KOPT-K1 (cell line): ENCODE data around the gene ENPP7.
"Not testable (repeated sequence)": the region's sequence is repeated elsewhere in the genome, so short reads cannot be mapped to it uniquely, and the experiment has no call there.

Experiments used
- H3K27ac ChIP-seq: fragments of 200-600 bp; sonication (generic); 2 replicates; pipeline ENCODE4 v1.5.1; 2016; ENCODE audit warnings: antibody characterized with exemption, mild to moderate bottlenecking, low read depth, low read length; ENCODE audit not compliant: poor library complexity, severe bottlenecking
- H3K36me3 ChIP-seq: fragments of 200-600 bp; sonication (generic); 2 replicates; pipeline ENCODE4 v1.5.1; 2017; ENCODE audit warnings: antibody characterized with exemption, mild to moderate bottlenecking, low read length, moderate library complexity; ENCODE audit not compliant: insufficient read depth
- H3K9me3 ChIP-seq: fragments of 200-600 bp; sonication (generic); 2 replicates; pipeline ENCODE4 v1.5.1; 2017; ENCODE audit warnings: antibody characterized with exemption, low read length, mild to moderate bottlenecking; ENCODE audit not compliant: insufficient read depth, poor library complexity, severe bottlenecking

Gene ENPP7

DNA sequence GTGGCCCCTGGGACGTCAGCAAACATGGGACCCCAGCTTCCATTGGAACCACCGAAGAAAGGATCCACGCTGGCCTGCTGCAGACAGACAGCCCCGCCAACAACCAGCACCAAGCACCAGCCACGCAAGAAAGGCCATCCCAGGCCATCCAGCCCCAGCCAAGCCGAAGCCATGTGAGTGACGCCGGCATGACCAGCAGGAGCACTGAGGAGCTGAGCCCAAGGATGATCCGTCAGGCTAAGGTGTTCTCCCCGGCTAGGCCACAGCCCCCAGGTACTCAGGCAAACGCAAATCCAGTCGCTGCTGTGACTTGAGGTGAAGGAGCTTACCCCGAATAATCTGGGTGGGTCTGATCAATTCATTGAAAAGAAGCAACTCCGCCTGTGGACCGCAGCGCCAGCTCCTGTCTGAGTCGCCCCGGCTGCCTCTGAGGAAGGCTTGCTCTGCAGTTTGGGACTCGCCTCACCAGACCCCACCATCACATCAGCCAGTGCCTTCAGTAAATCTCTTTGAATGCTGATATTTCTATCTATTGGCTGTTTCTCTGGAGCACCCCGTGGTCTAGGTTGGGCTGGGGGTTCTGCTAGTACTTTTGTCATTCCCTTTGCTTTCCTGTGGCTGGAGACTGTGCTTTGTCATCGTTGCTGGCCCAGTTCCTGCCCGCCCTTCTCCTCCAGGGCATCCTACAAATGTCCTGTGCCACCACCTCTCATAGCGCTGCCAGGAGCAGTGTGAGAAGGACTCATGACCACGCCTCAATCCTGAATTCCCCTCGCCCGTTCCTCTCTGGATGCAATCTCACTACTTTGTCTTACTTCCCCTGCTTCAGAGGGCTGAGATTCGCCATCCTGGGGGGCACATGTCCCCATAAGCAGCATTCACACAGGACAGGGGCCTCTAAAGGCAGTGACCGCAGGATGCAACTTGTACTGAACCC lies 39.1 kb downstream of the ENPP7 start:
- Histone ChIP-seq H3K36me3 (no peaks in the 10 kb centered on the region), H3K27ac (no peak overlapping the region), H3K9me3 (no peaks in the 10 kb centered on the region)

DNA sequence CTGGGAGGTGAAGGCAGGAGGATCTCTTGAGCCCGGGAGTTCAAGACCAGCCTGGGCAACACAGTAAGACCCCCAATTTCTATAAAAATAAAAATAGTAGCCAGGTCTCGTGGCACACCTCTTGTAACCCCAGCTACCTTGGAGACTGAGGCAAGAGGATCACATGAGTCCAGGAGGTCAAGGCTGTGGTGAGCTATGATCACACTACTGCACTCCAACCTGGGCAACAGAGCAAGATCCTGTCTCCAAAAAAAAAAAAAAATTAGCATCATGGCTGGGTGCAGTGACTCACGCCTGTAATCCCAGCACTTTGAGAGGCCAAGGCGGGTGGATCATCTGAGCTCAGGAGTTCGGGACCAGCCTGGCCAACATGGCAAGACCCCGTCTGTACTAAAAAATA lies 40.5 kb downstream of the ENPP7 start:
- no peaks in the 10 kb centered on the region for H3K36me3 ChIP-seq
- H3K27ac ChIP-seq, result no peak overlapping the region
- H3K9me3 ChIP-seq, result no peaks in the 10 kb centered on the region

DNA sequence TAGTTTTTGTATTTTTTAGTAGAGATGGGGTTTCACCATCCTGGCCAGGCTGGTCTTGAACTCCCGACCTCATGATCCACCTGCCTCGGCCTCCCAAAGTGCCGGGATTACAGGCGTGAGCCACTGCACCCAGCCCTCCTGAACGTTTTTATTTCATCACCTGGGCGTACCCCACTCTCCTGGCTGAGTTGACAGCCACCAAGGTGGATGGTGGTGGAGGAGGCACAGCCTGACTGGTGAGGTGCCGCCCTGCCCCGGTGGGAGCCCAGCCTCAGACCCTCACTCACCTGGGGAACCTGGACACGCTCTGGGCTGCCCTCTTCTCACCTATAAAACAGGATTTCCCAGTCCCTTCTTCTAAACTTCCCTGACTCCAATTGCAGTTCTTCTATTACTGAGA lies 42.0 kb downstream of the ENPP7 start:
- H3K9me3 ChIP-seq, H3K27ac ChIP-seq, H3K36me3 ChIP-seq: not testable (repeated sequence)

DNA sequence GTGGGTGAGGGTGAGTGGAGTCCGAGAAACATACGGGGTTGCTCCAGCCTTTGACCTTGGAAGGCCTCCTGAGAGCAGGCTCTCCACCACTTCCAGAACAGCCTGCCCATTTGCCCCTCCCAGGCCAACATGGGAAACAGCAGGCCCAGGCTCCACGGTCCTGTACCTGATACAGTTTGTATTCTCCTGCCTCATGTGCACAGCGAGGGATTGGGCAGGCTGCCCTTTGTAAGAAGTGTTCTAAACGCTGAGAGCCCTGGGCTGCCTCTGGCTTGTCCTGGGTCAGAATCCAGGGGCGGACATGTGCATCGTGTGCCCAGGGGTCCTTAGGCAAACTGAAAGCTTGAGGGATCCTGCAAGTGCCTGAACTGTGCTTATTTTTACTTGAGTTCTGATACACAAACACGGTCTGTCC lies 43.8 kb downstream of the ENPP7 start:
- Histone ChIP-seq H3K9me3 (no peaks in the 10 kb centered on the region), H3K36me3 (peaks cover 2% of the 10 kb centered on the region; the same call in 1 of the 2 replicates), H3K27ac (no peak overlapping the region)

DNA sequence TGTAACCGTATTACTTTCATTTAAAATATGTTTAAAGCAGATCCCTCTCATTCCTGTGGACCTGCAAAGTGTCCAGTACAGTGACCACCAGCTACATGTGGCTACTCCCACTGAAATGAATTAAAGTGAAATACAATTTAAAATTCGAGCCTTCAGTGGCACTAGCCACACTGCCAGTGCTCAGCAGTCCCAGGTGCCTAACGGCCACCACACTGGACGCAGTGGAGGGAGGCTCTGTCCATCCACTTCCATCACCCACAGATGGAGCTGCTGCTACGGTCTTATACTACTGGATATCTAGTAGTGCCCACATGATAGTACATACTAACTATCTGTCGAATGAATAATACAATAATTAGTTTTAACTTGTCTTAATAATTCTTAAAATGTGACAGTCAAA lies 44.9 kb downstream of the ENPP7 start:
- Histone ChIP-seq H3K36me3 (peaks cover 12% of the 10 kb centered on the region; the same call in 1 of the 2 replicates), H3K9me3 (no peaks in the 10 kb centered on the region), H3K27ac (no peak overlapping the region)

DNA sequence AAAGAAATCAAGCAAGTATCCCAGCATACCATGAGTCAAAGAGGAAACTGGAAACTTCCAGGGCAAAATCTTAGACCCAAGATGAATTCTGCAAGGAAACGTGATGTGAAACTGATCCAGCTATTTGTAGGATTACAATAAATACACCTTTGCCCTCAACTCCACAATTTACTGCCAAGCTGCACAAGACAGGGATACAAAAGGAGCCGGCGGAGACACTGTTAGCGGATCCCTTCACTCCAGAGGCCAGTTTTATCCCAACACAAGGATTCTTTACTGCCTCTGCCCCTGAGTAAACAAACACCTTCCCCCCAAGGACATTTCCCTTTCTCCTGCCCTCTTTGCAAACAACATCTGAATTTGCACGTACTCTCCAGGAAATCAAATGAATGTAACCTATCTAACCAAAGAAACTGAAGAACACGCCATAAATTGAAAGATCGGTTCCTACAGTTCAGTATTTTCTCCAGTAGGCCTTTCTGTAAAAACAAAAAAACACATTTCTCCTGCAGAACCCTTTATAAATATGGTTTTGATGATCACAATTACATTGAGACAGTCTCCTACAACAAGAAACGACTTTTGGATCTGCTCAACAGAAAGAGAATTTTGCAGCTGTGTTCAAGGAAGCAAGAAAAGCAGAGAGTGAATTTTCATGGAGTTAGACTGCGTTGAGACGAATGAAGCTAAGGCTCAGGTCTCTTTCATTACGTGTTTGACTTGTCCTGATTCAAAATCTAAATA lies 45.8 kb downstream of the ENPP7 start:
- H3K36me3 ChIP-seq, result peaks cover 21% of the 10 kb centered on the region; the same call in 1 of the 2 replicates
- H3K27ac ChIP-seq, result no peak overlapping the region
- H3K9me3 ChIP-seq, result no peaks in the 10 kb centered on the region

DNA sequence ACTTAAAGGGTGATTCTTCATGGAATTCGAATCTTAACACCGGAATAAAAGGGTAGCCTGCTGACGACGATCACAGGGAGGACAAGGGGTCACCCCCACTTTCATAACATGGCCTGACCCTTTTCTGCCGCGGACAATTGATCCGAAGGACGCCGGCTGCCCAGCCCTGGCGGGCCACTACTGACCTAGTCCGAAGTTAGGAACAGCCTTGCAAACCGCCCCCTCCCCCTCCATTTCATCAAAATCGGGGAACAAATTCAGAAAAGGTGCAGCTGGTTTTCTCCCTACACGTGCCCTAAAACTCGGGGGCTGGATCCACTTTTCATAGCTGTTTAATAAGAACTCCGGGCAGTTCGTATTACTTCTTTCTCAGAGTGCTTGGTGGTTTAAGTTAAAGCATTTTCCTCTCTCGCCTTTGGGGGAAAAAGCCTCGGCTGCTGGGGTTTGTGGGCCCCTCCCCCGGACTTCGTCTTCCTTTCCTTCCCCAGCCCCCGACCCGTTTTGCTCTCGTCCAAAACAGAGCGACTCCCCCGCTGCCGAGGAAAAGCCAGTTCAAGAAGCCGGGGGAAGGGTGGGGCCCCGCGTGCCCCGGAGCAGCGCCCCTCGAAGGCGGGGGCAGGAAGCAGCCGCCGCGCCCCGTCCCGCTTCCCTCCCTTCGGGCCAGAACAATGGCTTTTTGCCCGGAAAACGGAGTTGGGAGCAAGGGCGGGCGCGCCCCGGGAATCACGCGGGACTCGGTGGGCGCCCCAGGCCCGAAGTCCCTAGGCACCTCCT lies 46.6 kb downstream of the ENPP7 start:
- H3K36me3 ChIP-seq, result peaks cover 27% of the 10 kb centered on the region
- H3K27ac ChIP-seq, result peak overlapping the region; percentile 59
- H3K9me3 ChIP-seq, result no peaks in the 10 kb centered on the region

DNA sequence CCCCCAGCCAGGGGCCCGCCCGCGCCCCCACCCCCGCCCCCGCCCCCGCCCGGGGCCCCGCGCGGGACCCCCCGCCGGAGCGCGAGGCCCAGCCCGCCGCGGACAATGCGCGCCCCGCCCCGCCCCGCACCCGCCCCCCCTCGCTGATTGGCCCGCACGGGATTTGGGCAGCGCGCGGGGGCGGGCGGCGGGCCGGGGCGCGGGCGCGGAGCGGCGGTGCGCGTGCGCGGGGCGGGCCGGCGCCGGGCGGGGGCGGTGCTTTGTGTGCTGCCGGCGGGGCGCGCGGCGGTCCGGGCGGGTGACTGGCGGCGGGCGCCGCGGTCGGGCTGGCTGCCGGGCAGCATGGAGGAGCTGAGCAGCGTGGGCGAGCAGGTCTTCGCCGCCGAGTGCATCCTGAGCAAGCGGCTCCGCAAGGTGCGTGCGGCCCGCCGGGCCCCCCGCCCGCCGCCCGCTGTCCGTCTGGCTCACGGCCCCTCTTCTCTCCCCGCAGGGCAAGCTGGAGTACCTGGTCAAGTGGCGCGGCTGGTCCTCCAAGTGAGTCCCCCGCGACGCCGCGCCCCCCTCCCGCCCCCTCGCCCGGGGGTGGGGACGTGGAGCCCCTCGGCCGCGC lies 47.3 kb downstream of the ENPP7 start, which contains the start of gene CBX2:
CBX2 (plus strand) TSS at position 255 of the 610 bp plus-strand sequence; CDS start at position 343, 88 bp downstream.
- H3K36me3 ChIP-seq, result peaks cover 34% of the 10 kb centered on the region
- H3K9me3 ChIP-seq, result no peaks in the 10 kb centered on the region
- H3K27ac ChIP-seq, result peak within 1 kb of the TSS; percentile 83

DNA sequence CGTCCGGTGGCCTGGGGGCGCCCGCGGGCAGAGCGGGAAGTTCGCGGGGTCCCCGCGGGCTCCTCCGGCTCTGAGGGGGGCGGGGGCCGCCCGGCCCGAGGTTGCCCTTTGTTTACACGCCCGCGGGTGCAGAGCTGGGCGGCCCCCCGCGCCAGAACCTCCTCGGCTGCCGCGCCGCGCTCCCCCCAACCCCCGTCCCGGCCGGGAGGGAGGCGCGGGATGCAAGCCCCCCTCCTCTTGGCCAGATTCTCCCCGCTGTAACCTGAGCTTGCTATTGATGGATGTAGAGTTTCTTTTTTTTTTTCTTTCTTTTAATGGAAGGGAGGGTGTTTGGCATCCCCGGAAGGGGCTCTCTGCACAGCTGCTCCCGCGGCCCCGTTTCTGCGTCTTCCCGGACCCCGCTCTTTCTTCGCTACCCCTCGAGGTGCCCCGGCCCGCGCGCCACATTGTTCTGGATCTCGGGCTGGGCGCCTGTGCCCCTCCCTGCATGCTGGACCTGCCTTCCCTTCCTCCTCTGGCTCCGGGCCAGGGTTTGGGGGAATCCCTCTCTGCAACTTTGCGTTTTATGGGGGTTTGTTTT lies 47.9 kb downstream of the ENPP7 start:
- Histone ChIP-seq H3K27ac (peak overlapping the region; percentile 83), H3K36me3 (peaks cover 40% of the 10 kb centered on the region), H3K9me3 (no peaks in the 10 kb centered on the region)

DNA sequence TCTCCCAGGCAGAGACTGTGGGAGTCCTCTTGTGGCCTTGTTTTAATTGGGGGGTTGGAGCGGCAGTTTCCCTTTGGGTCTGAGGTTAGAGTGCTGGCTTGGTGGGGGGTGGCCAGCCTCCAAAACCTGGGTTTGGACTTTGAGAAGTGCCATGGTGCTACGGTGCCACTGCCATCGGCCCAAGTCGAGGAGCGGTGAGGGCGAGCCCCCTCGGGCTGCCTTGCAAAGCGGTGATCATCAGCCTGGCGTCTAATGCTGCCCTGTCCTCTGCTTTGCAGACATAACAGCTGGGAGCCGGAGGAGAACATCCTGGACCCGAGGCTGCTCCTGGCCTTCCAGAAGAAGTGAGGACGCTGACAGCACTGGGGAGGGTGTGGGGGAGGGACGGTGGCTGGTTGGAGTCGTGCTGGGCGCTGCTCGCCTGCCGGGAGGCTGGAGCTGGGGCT lies 48.4 kb downstream of the ENPP7 start:
- H3K9me3 ChIP-seq, result no peaks in the 10 kb centered on the region
- H3K27ac ChIP-seq, result peak overlapping the region; percentile 83
- H3K36me3 ChIP-seq, result peaks cover 45% of the 10 kb centered on the region

DNA sequence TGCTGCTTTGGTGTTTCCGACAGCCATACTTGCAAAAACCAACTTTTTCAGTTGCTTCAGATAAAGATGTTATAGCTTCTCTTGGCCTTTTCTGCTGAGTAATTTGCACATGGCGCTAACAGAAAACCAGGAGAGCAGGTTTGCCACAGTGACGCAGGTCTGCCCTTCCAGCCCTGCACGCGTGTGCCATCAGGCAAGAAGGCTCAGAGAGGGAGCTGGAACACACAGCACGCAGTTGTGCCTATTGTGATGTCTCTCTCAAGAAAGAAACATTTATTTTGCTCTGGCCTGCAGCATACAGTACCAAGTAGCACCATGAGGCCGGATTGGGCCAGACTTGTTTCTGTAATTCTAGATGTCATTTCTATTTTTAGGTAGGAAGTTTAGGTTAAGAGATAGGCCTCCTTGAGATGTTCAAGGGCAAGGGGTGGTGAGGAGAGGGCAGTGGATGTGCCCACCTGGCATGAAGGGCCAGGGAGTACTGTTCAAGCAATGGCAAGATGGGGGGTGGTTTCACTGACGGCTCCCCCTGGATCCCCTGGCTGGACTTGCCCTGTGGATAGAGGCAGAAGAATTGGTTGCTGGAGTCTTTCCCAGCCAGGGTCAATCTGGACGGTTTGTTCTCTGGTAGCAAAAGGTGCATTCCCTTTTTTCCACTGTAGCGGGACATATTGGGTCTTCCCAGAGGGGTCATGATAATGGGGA lies 49.1 kb downstream of the ENPP7 start:
- peak overlapping the region; percentile 83 for H3K27ac ChIP-seq
- H3K9me3 ChIP-seq, result no peaks in the 10 kb centered on the region
- H3K36me3 ChIP-seq, result peaks cover 52% of the 10 kb centered on the region

DNA sequence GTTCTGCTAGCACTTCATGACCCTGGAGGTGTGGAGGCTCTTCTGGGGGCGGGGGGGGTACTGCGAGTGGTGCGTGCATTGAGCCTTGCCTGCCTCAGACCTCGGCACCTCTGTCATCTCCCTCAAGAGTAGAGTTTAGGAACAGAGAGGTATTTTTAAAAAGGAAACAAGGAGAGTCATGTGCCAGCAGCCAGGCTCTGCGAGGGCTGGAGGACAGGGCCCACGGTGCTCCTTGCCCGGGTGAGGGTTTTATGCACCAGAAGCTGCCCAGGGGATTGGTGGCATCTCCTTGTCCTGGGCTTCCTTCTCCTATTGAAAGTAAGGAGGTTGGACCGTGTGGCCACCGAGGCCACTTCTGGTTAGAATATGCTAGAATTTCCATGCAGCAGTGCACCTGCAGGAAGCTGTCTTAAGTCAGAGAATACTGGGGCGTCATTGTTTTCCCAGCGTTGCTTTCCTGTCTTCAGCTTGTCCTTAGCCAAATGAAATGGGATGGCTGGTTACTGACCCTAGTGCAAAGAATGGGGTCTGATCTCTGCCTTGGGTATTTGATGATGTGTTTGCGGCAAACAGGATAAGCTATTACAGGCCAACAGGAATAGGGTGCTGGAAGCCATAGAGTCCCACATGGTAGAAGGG lies 50.4 kb downstream of the ENPP7 start:
- Histone ChIP-seq H3K9me3 (no peaks in the 10 kb centered on the region), H3K36me3 (peaks cover 65% of the 10 kb centered on the region), H3K27ac (peak overlapping the region; percentile 83)
